ENCODE measurements around the gene TACC2.

The TACC2 gene

DNA sequence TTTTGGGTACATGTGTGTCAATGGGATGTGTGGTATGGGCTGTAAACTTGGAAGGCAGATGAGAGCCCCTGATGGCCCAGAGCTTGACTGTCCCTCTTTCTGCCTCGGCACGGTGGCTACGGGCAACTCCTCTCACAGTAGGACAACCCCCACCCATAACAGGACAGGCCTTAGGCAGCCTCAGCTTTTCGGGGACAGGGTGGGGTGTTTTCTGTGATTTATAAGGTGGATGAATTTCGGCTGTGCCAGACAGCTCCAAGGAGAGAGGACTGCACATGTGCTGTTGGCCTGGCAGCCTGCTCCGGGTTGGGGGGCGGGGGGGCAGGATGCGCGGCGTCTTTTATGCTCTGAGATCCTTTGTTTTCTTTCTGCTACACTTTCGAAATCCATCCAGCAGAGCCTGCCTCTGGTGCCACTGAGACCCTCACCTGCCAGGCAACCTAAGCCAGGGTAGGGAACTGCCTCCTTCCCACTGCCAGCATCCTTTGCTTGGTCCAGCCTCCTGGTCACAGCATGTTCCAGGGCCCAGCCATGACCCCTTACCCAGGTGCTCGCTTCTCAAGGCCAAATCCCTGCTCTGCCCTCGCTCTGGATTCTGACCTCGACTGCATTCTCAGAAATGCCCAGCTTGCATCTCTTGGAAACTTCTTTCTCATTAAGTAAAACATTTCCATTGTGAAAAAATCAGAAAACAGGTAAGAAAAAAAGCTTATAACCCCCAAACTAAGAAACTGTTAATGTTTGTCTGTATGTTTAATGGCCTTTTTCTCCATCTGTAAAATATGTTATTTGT is 266.7 kb downstream of the TACC2 start:
- H3K4me3 ChIP-seq (ENCODE audit: low read depth, low read length) = no peak overlapping the region
- no peak for DNase-seq
- no peaks in the 10 kb centered on the region for H3K36me3 ChIP-seq
- no peaks in the 10 kb centered on the region for H3K27me3 ChIP-seq (ENCODE audit: insufficient read depth, low read depth, severe bottlenecking)
- TF ChIP-seq, protein P1, sequence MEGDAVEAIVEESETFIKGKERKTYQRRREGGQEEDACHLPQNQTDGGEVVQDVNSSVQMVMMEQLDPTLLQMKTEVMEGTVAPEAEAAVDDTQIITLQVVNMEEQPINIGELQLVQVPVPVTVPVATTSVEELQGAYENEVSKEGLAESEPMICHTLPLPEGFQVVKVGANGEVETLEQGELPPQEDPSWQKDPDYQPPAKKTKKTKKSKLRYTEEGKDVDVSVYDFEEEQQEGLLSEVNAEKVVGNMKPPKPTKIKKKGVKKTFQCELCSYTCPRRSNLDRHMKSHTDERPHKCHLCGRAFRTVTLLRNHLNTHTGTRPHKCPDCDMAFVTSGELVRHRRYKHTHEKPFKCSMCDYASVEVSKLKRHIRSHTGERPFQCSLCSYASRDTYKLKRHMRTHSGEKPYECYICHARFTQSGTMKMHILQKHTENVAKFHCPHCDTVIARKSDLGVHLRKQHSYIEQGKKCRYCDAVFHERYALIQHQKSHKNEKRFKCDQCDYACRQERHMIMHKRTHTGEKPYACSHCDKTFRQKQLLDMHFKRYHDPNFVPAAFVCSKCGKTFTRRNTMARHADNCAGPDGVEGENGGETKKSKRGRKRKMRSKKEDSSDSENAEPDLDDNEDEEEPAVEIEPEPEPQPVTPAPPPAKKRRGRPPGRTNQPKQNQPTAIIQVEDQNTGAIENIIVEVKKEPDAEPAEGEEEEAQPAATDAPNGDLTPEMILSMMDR (IDR thresholded peaks at IDR 0.05; ENCODE audit: low read depth, low read length) = no peak
- H3K9me3 ChIP-seq (ENCODE audit: severe bottlenecking) = no peaks in the 10 kb centered on the region
- no peak overlapping the region for H3K27ac ChIP-seq

DNA sequence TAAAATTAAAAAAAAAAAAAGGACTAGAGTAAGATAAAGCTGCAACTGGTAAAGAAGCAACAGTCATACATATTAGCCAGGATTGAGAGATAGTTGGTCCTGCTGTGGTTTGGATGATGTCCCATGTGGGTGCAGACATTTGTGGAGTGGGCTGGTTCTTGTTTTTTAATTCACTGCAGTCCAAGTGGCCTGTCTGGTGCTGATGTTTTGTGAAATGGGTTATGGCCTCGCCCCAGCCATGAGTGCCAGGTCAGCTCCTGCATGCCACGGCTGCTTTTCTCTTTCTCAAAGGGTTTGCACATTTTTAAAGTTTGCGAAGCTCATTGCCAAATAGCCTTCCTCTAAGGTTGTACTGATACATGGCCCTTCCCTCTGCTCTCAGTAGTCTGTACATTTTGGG is 268.1 kb downstream of the TACC2 start:
- Histone ChIP-seq H3K27me3 (ENCODE audit: insufficient read depth, low read depth, severe bottlenecking) (no peaks in the 10 kb centered on the region), H3K36me3 (no peaks in the 10 kb centered on the region), H3K27ac (no peak overlapping the region), H3K4me3 (ENCODE audit: low read depth, low read length) (no peak overlapping the region), H3K9me3 (ENCODE audit: severe bottlenecking) (no peaks in the 10 kb centered on the region)
- no peak for DNase-seq
- TF ChIP-seq, protein P1 (IDR thresholded peaks at IDR 0.05; ENCODE audit: low read depth, low read length) = no peak

DNA sequence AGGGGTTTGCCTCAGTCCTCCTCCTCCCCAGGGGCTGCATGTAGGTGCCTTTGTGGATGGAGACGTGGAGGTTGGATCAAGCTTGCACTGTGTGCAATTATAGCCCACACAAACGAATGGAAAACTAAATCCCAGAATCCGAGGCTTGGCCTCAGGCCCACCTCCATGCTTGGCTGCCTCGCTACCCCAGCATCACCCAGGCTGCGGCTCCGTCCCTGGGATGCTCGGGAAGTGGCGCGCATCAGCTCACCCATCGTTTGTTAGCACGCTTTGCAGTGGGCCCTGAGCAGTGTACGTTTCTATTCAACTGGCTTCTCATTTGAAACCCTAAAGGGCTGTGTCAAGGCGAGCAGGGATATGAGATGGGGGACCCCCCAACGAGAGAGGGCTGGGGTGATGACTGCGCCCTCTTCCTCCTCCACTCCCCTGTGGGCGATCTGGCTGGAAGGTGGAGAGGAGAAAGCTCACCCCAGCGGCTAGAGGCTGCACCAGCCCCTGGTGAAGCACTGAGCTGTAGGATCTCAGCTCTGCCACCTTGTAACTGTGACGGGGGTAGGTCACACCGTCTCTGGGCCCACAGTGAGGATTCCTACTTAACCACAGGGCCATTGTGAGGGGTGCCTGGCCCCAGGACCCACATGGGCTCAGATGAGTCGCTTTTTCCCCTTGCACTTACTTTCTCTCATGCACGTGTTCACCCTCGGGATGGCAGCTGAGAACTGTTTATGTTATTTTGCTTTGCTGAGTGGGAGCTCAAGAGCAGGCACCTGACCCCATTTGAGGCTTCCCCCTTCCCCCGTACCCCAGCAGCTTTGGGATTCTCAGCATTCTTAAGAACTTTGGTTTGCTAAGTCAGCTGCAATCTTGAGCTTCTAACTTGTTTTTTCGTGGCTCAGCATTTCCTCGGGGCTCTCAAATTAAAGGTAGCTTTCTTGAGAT is 269.4 kb downstream of the TACC2 start:
- Histone ChIP-seq H3K27ac (no peak overlapping the region), H3K27me3 (ENCODE audit: insufficient read depth, low read depth, severe bottlenecking) (no peaks in the 10 kb centered on the region), H3K9me3 (ENCODE audit: severe bottlenecking) (no peaks in the 10 kb centered on the region), H3K36me3 (no peaks in the 10 kb centered on the region), H3K4me3 (ENCODE audit: low read depth, low read length) (no peak overlapping the region)
- TF ChIP-seq, protein P1 (IDR thresholded peaks at IDR 0.05; ENCODE audit: low read depth, low read length) = no peak
- no peak for DNase-seq

DNA sequence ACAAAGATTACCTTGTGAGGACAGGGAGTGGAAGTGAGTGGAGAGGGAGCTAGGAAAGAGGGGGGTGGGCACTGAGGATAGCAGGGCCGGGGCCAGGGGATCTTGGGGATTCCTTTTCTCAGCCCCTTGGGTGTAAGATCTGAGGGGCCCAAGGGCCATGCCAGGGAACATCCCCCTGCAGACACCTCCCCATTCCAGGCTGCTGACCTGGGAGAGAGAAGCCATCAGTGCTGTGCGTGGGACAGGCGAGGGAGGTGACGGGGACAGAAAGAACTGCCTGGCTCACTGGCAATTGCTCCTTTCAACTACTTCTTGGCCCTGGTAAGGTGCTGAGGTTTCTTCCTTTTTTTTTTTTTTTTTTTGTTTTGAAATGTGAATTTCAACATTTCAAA is 270.1 kb downstream of the TACC2 start:
- no peak for DNase-seq
- TF ChIP-seq, protein P1 (IDR thresholded peaks at IDR 0.05; ENCODE audit: low read depth, low read length) = no peak
- no peaks in the 10 kb centered on the region for H3K36me3 ChIP-seq
- no peak overlapping the region for H3K4me3 ChIP-seq (ENCODE audit: low read depth, low read length)
- no peaks in the 10 kb centered on the region for H3K27me3 ChIP-seq (ENCODE audit: insufficient read depth, low read depth, severe bottlenecking)
- no peaks in the 10 kb centered on the region for H3K9me3 ChIP-seq (ENCODE audit: severe bottlenecking)
- H3K27ac ChIP-seq = no peak overlapping the region

DNA sequence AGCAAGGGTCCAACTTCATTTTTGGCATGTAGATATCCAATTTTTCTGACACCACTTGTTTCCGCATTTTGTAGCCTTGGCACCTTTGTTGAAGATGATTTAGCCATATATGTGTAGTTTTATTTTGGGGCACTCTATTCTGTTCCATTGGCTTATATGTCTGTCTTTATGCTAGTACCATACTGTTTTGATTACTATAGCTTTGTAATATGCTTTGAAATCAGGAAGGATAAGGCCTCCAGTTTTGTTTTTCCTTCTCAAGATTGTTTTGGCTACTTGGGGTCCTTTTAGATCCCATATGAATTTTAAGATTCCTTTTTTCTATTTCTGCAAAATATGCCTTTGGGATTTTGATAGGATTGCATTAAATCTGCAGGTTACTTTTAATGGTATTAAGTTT is 272.6 kb downstream of the TACC2 start:
- DNase-seq = no peak
- Histone ChIP-seq H3K9me3 (ENCODE audit: severe bottlenecking) (no peaks in the 10 kb centered on the region), H3K4me3 (ENCODE audit: low read depth, low read length) (no peak overlapping the region), H3K36me3 (no peaks in the 10 kb centered on the region), H3K27me3 (ENCODE audit: insufficient read depth, low read depth, severe bottlenecking) (no peaks in the 10 kb centered on the region), H3K27ac (no peak overlapping the region)
- TF ChIP-seq, protein P1 (IDR thresholded peaks at IDR 0.05; ENCODE audit: low read depth, low read length) = no peak
